HL-60 (cell line): ENCODE data around the gene CAMK2D.
A peak's percentile ranks its signal among the peaks of the same experiment; 100 is the strongest.

Experiments
- DNase-seq, 2 experiments: peaks; one replicate each; pipeline ENCODE4 v3.0.0-alpha.2; 2010 to 2020; ENCODE audit warnings: low read depth in 1 of 2, low spot score in 1 of 2
- H3K27ac ChIP-seq: fragments of 250-450 bp; sonication (Bioruptor Pico); replicated peaks from 2 replicates; pipeline ENCODE4 v1.5.1; 2020; ENCODE audit warnings: mild to moderate bottlenecking, moderate library complexity
- H3K27me3 ChIP-seq: fragments of 250-450 bp; sonication (Bioruptor Pico); 2 replicates; pipeline ENCODE4 v1.5.1; 2021; ENCODE audit warnings: mild to moderate bottlenecking, moderate library complexity; ENCODE audit not compliant: insufficient read depth, poor library complexity, severe bottlenecking
- H3K4me3 ChIP-seq: replicated peaks from 2 replicates; pipeline ENCODE4 v1.5.1; 2011; ENCODE audit warnings: mild to moderate bottlenecking, control low read depth, low read length; ENCODE audit not compliant: insufficient read depth
- GABPA ChIP-seq: IDR thresholded peaks from 2 replicates; pipeline ENCODE4 v1.6.1; 2012; ENCODE audit warnings: low read depth
- POLR2AphosphoS5 ChIP-seq: IDR thresholded peaks from 2 replicates; pipeline ENCODE4 v1.6.1; 2012; ENCODE audit warnings: low read depth
- SPI1 ChIP-seq: IDR thresholded peaks from 2 replicates; pipeline ENCODE4 v1.6.1; 2012; ENCODE audit warnings: low read depth, mild to moderate bottlenecking, borderline replicate concordance
- TF ChIP-seq, protein P1 (sequence below): IDR thresholded peaks from one replicate; pipeline ENCODE4 v1.5.1; 2011; ENCODE audit warnings: low read length, control low read depth, inconsistent platforms; ENCODE audit not compliant: insufficient read depth
- TF ChIP-seq, protein P2 (sequence below): IDR thresholded peaks from 2 replicates; pipeline ENCODE4 v1.6.1; 2012; ENCODE audit warnings: low read depth; ENCODE audit not compliant: insufficient replicate concordance

The CAMK2D gene

DNA sequence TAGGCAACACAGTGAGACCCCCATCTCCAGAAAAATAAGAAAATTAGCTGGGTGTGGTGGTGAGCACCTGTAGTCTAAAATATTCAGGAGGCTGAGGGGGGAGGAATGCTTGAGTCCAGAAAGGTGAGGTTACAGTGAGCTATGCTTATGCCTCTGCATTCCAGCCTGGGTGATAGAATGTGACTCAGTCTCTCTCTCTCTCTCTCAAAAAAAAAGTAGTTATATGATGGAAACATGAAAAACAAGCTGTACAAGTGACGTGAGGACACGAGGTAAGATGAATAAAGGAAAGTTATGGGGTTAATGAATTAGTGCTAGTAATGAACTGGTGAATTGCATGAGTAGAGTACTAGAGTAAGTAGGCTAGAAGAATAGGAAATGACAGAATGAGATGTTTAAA is 21.8 kb upstream of the CAMK2D start:
- no peak for DNase-seq
- Histone ChIP-seq H3K4me3 (no peak overlapping the region), H3K27me3 (no peaks in the 10 kb centered on the region), H3K27ac (no peak overlapping the region)
- TF ChIP-seq, protein P1, sequence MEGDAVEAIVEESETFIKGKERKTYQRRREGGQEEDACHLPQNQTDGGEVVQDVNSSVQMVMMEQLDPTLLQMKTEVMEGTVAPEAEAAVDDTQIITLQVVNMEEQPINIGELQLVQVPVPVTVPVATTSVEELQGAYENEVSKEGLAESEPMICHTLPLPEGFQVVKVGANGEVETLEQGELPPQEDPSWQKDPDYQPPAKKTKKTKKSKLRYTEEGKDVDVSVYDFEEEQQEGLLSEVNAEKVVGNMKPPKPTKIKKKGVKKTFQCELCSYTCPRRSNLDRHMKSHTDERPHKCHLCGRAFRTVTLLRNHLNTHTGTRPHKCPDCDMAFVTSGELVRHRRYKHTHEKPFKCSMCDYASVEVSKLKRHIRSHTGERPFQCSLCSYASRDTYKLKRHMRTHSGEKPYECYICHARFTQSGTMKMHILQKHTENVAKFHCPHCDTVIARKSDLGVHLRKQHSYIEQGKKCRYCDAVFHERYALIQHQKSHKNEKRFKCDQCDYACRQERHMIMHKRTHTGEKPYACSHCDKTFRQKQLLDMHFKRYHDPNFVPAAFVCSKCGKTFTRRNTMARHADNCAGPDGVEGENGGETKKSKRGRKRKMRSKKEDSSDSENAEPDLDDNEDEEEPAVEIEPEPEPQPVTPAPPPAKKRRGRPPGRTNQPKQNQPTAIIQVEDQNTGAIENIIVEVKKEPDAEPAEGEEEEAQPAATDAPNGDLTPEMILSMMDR, result no peak
- TF ChIP-seq GABPA (no peak), SPI1 (no peak), POLR2AphosphoS5 (no peak)
- TF ChIP-seq, protein P2, sequence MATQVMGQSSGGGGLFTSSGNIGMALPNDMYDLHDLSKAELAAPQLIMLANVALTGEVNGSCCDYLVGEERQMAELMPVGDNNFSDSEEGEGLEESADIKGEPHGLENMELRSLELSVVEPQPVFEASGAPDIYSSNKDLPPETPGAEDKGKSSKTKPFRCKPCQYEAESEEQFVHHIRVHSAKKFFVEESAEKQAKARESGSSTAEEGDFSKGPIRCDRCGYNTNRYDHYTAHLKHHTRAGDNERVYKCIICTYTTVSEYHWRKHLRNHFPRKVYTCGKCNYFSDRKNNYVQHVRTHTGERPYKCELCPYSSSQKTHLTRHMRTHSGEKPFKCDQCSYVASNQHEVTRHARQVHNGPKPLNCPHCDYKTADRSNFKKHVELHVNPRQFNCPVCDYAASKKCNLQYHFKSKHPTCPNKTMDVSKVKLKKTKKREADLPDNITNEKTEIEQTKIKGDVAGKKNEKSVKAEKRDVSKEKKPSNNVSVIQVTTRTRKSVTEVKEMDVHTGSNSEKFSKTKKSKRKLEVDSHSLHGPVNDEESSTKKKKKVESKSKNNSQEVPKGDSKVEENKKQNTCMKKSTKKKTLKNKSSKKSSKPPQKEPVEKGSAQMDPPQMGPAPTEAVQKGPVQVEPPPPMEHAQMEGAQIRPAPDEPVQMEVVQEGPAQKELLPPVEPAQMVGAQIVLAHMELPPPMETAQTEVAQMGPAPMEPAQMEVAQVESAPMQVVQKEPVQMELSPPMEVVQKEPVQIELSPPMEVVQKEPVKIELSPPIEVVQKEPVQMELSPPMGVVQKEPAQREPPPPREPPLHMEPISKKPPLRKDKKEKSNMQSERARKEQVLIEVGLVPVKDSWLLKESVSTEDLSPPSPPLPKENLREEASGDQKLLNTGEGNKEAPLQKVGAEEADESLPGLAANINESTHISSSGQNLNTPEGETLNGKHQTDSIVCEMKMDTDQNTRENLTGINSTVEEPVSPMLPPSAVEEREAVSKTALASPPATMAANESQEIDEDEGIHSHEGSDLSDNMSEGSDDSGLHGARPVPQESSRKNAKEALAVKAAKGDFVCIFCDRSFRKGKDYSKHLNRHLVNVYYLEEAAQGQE, result no peak

DNA sequence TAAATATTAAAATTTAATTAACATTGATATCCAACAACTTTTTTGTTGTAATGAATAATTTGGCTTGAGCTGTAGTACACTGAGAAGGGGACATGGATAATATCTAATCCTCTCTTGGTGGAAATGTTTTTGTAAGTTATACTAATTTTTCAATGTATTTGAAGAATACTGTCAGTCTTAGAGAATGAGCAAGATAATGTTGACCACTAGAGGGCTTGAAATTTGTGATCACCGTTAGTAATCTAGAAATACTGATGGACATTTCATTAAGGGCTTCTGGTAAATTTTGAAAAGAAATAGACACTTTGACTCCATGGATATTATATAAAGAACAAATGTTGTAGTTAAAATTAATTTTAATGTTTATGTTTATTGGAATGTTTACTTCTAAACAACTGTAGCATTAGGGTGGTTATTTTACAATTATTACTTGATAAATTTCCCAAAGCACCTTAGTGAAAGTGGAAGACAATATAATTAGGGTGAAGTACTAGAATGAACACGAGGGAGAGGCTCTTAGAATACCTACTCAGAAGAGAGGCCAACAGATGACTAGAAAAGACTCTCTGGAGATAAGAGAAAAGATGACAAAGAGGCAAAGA is 20.0 kb upstream of the CAMK2D start:
- peaks cover 2% of the 10 kb centered on the region for H3K27me3 ChIP-seq
- TF ChIP-seq GABPA, result no peak
- TF ChIP-seq, protein P1, result peak; percentile 25
- no peak overlapping the region for H3K27ac ChIP-seq
- DNase-seq, result no peak
- no peak overlapping the region for H3K4me3 ChIP-seq

DNA sequence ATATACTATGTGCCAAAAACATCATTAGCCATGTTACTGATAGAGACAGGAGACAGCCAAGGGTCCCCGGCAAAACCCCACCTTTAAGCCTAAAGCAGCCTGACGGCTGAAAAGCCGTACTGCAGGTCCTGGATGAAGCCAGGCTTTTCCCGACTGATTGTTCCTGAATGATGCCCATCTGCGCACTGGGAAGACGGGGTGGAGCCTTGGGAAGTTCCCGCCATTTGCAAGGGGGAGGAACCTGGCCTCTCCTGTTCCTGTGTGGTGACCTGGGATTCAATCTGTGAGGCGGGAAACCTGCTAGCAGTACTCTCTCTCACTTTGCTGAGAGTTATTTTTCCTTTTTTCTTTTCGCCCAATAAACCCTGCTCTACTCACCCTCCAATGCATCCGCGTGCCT is 15.1 kb upstream of the CAMK2D start:
- H3K4me3 ChIP-seq, result no peak overlapping the region
- no peak overlapping the region for H3K27ac ChIP-seq
- H3K27me3 ChIP-seq, result peaks cover 6% of the 10 kb centered on the region
- no peak for DNase-seq
- TF ChIP-seq POLR2AphosphoS5 (no peak), GABPA (no peak), SPI1 (no peak)
- TF ChIP-seq, protein P1, result no peak
- TF ChIP-seq, protein P2, result no peak

DNA sequence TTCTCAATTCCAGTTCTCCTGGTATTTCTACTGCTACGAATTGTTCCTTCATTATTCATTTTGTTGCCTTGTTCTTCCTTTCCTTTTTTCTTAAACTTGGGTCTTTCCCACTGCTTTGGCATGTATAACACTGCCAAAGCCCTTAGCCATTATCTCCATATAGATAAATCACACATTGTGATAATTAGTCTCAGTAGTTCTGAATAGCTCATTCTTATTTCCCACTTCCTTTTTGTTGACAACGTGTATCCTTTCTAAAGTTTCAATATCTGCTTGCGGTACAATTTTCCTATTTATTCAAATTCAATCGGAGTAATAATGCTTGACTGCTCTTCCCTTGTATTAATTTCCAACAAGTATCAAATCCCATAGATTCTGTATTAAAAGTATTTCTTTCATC is 14.5 kb upstream of the CAMK2D start:
- peaks cover 6% of the 10 kb centered on the region for H3K27me3 ChIP-seq
- TF ChIP-seq, protein P2, result no peak
- TF ChIP-seq GABPA (no peak), SPI1 (no peak), POLR2AphosphoS5 (no peak)
- TF ChIP-seq, protein P1, result no peak
- no peak overlapping the region for H3K4me3 ChIP-seq
- no peak for DNase-seq
- no peak overlapping the region for H3K27ac ChIP-seq
